GM13976 (cell line): ENCODE measurements around the gene CARD14.

Source experiments
- DNase-seq: peaks from one replicate; pipeline ENCODE4 v3.0.0; 2012; ENCODE audit warnings: low spot score
- in situ Hi-C: fragments of 300-500 bp; cut with MboI; formaldehyde crosslinking; loops from one replicate; pipeline ENCODE4 v1.12.0; 2022; ENCODE audit warnings: low sequenced_read_pairs, mixed read lengths, inconsistent platforms; ENCODE audit not compliant: unreplicated experiment
- TF ChIP-seq, protein P1 (sequence below): IDR thresholded peaks from 2 replicates; pipeline ENCODE4 v1.5.1; 2012; ENCODE audit warnings: borderline replicate concordance, mild to moderate bottlenecking; ENCODE audit not compliant: insufficient read depth; ENCODE audit errors: extremely low read depth, missing control alignments, control extremely low read depth

The CARD14 gene

DNA sequence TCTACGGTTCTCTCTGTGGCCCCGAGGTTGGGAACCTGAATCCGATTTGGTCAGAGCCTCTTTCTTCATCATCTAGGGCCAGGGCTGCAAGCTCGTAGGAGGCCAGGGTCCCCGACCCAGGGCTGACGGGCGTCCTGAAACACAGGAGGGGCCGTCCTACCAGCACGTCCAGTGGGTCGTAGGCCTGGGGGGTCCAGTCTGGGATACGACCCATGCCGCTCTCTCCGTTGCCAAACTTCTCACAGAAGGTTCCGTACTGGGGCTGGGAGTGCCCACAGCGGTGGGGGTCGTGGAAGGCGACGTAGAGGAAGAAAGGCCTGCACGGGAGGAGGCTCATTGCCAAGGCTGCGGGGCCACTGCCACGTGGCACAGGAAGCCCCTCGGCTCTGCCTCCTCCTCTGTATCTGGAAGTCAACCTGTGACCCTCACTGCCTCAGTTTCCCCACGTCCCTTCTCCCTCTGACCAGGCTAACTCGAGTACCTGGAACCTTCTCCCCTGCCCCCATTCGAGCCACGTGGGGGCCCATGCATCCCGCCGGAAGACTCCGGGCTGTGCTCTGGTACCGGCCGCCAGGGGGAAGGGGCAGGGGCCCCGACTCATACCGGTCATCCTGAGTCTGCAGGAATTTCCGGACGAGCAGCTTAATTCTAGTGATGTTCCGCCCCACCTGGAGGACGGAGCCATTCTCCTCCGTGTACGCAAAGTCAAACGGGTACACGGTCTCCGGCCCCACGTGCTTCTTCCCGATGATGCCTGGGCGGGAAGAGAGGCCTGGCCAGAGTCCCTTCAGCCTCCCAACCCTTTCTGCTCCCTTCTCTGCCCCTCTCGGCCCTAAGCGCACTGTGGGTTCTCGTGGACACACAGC lies 44.4 kb downstream of the CARD14 start:
- TF ChIP-seq, protein P1, sequence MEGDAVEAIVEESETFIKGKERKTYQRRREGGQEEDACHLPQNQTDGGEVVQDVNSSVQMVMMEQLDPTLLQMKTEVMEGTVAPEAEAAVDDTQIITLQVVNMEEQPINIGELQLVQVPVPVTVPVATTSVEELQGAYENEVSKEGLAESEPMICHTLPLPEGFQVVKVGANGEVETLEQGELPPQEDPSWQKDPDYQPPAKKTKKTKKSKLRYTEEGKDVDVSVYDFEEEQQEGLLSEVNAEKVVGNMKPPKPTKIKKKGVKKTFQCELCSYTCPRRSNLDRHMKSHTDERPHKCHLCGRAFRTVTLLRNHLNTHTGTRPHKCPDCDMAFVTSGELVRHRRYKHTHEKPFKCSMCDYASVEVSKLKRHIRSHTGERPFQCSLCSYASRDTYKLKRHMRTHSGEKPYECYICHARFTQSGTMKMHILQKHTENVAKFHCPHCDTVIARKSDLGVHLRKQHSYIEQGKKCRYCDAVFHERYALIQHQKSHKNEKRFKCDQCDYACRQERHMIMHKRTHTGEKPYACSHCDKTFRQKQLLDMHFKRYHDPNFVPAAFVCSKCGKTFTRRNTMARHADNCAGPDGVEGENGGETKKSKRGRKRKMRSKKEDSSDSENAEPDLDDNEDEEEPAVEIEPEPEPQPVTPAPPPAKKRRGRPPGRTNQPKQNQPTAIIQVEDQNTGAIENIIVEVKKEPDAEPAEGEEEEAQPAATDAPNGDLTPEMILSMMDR, result no peak
- no peak for DNase-seq
- in situ Hi-C loops, result no loop called here

- TF ChIP-seq, protein P1, result no peak
- DNase-seq, result no peak
- in situ Hi-C loops, result no loop called here
These were observed 45.0 kb downstream of the CARD14 start for GRCh38 chr17:80214878-80215210.

GRCh38 chr17:80216473-80217456 lies 46.9 kb downstream of the CARD14 start:
- DNase-seq, result no peak
- in situ Hi-C loops, result no loop called here
- TF ChIP-seq, protein P1, result no peak

GRCh38 chr17:80217703-80218362 lies 48.0 kb downstream of the CARD14 start:
- in situ Hi-C loops, result no loop called here

GRCh38 chr17:80218391-80218790 lies 48.6 kb downstream of the CARD14 start:
- in situ Hi-C loops, result no loop called here
- DNase-seq, result no peak
- TF ChIP-seq, protein P1, result no peak

More at GRCh38 chr17:80217703-80218362, 48.0 kb downstream of the CARD14 start:
- TF ChIP-seq, protein P1, result no peak
- DNase-seq, result no peak
